H9 (cell line): ENCODE results near the gene PXK. TPM values are rescaled to one million over a fixed set of nuclear protein-coding genes. Genes with fewer than 3 reads are reported as not detected.

ENCODE experiments used
- DNase-seq: peaks from one replicate; pipeline ENCODE4 v3.0.0-alpha.2; 2017
- H2AFZ ChIP-seq: one replicate; pipeline ENCODE4 v1.6.1; 2013; ENCODE audit warnings: mild to moderate bottlenecking, low read length, control low read depth, moderate library complexity
- H2AK5ac ChIP-seq: 2 replicates; pipeline ENCODE4 v1.6.1; 2013; ENCODE audit warnings: low read length, control low read depth, mixed read lengths; ENCODE audit not compliant: insufficient read length
- H2BK120ac ChIP-seq: one replicate; pipeline ENCODE4 v1.6.1; 2013; ENCODE audit warnings: low read depth, mild to moderate bottlenecking, low read length, control low read depth, inconsistent platforms; ENCODE audit not compliant: poor library complexity, severe bottlenecking
- H2BK12ac ChIP-seq: 2 replicates; pipeline ENCODE4 v1.6.1; 2013; ENCODE audit warnings: low read length, control low read depth, mixed read lengths, low read depth; ENCODE audit not compliant: insufficient read length
- H2BK15ac ChIP-seq: 2 replicates; pipeline ENCODE4 v1.6.1; 2013; ENCODE audit warnings: low read depth, low read length, control low read depth
- H2BK20ac ChIP-seq: one replicate; pipeline ENCODE4 v1.6.1; 2013; ENCODE audit warnings: low read depth, mild to moderate bottlenecking, low read length, control low read depth, inconsistent platforms; ENCODE audit not compliant: poor library complexity, severe bottlenecking
- H2BK5ac ChIP-seq: 2 replicates; pipeline ENCODE4 v1.6.1; 2013; ENCODE audit warnings: low read length, control low read depth, mixed read lengths; ENCODE audit not compliant: insufficient read length
- H3K14ac ChIP-seq: 2 replicates; pipeline ENCODE4 v1.6.1; 2013; ENCODE audit warnings: low read length, control low read depth; ENCODE audit not compliant: insufficient read depth
- H3K18ac ChIP-seq: 2 replicates; pipeline ENCODE4 v1.6.1; 2013; ENCODE audit warnings: low read depth, mild to moderate bottlenecking, mixed read lengths, low read length, control low read depth; ENCODE audit not compliant: insufficient read length
- H3K23ac ChIP-seq: 2 replicates; pipeline ENCODE4 v1.6.1; 2013; ENCODE audit warnings: low read length, control low read depth, mixed read lengths, low read depth; ENCODE audit not compliant: insufficient read length
- H3K23me2 ChIP-seq: 2 replicates; pipeline ENCODE4 v1.6.1; 2013; ENCODE audit warnings: low read depth, mild to moderate bottlenecking, mixed read lengths, low read length, control low read depth; ENCODE audit not compliant: insufficient read length, poor library complexity, severe bottlenecking
- H3K27ac ChIP-seq: 2 replicates; pipeline ENCODE4 v1.5.1; 2013; ENCODE audit warnings: low read length, control low read depth, mixed read lengths, low read depth; ENCODE audit not compliant: insufficient read length
- H3K27me3 ChIP-seq: 2 replicates; pipeline ENCODE4 v1.6.1; 2013; ENCODE audit warnings: low read length, control low read depth, inconsistent platforms; ENCODE audit not compliant: insufficient read depth
- H3K4ac ChIP-seq: 2 replicates; pipeline ENCODE4 v1.6.1; 2013; ENCODE audit warnings: low read depth, mild to moderate bottlenecking, control low read depth, inconsistent platforms, low read length, moderate library complexity
- H3K4me1 ChIP-seq: 2 replicates; pipeline ENCODE4 v1.6.1; 2013; ENCODE audit warnings: low read length, control low read depth, inconsistent platforms; ENCODE audit not compliant: insufficient read depth
- H3K4me2 ChIP-seq: 2 replicates; pipeline ENCODE4 v1.6.1; 2013; ENCODE audit warnings: low read length, control low read depth, mixed read lengths; ENCODE audit not compliant: insufficient read length, insufficient read depth
- H3K56ac ChIP-seq: 2 replicates; pipeline ENCODE4 v1.6.1; 2013; ENCODE audit warnings: low read depth, mild to moderate bottlenecking, mixed read lengths, low read length, control low read depth; ENCODE audit not compliant: insufficient read length
- H3K79me1 ChIP-seq: 2 replicates; pipeline ENCODE4 v1.6.1; 2013; ENCODE audit warnings: low read depth, mild to moderate bottlenecking, moderate library complexity, low read length, control low read depth, inconsistent platforms; ENCODE audit not compliant: insufficient read depth, poor library complexity, severe bottlenecking
- H3K79me2 ChIP-seq: 2 replicates; pipeline ENCODE4 v1.6.1; 2013; ENCODE audit warnings: low read length, control low read depth, inconsistent platforms; ENCODE audit not compliant: insufficient read depth
- H3K9ac ChIP-seq: 2 replicates; pipeline ENCODE4 v1.6.1; 2013; ENCODE audit warnings: low read length, control low read depth, mixed read lengths; ENCODE audit not compliant: insufficient read length; ENCODE audit errors: extremely low read depth
- H3K9me3 ChIP-seq: one replicate; pipeline ENCODE4 v1.6.1; 2013; ENCODE audit warnings: low read depth, low read length, inconsistent platforms; ENCODE audit not compliant: control insufficient read depth
- H3T11ph ChIP-seq: one replicate; pipeline ENCODE4 v1.6.1; 2013; ENCODE audit warnings: mild to moderate bottlenecking, low read length, control low read depth, inconsistent platforms
- H4K20me1 ChIP-seq: one replicate; pipeline ENCODE4 v1.6.1; 2013; ENCODE audit not compliant: control insufficient read depth, insufficient read length, insufficient read depth
- H4K5ac ChIP-seq: 2 replicates; pipeline ENCODE4 v1.6.1; 2013; ENCODE audit warnings: low read depth, mild to moderate bottlenecking, mixed read lengths, low read length, control low read depth; ENCODE audit not compliant: insufficient read length
- H4K8ac ChIP-seq: replicated peaks from 2 replicates; pipeline ENCODE4 v1.6.1; 2013; ENCODE audit warnings: low read length, control low read depth, mixed read lengths, low read depth; ENCODE audit not compliant: insufficient read length
- H4K91ac ChIP-seq: 2 replicates; pipeline ENCODE4 v1.6.1; 2013; ENCODE audit warnings: low read depth, mild to moderate bottlenecking, moderate library complexity, mixed read lengths, low read length, control low read depth; ENCODE audit not compliant: insufficient read length
- H3K27ac Mint-ChIP-seq, 3 experiments: 2 replicates in 2 of 3; 3 replicates in 1 of 3; pipeline ENCODE4 v1.8.0; 2020 to 2021; ENCODE audit warnings: mixed read lengths in 3 of 3, mild to moderate bottlenecking in 1 of 3, moderate library complexity in 1 of 3
- H3K27me3 Mint-ChIP-seq: 2 replicates; pipeline ENCODE4 v1.8.0; 2021; ENCODE audit warnings: low read depth, mild to moderate bottlenecking, moderate library complexity, mixed read lengths
- H3K36me3 Mint-ChIP-seq, 3 experiments: 2 replicates in 2 of 3; 3 replicates in 1 of 3; pipeline ENCODE4 v1.8.0; 2020 to 2021; ENCODE audit warnings: low read depth in 3 of 3, mixed read lengths in 3 of 3; ENCODE audit not compliant: insufficient read depth in 1 of 3
- H3K4me1 Mint-ChIP-seq, 2 experiments: 2 replicates each; pipeline ENCODE4 v1.8.0; 2020; ENCODE audit warnings: mixed read lengths in 2 of 2
- H3K4me3 Mint-ChIP-seq, 2 experiments: 2 replicates in 1 of 2; 3 replicates in 1 of 2; pipeline ENCODE4 v1.8.0; 2020 to 2021; ENCODE audit warnings: mild to moderate bottlenecking in 2 of 2, mixed read lengths in 2 of 2, moderate library complexity in 1 of 2
- H3K9me3 Mint-ChIP-seq, 2 experiments: 2 replicates in 1 of 2; 3 replicates in 1 of 2; pipeline ENCODE4 v1.8.0; 2020; ENCODE audit warnings: mild to moderate bottlenecking in 2 of 2, mixed read lengths in 2 of 2, moderate library complexity in 1 of 2
- CTCF ChIP-seq: fragments of 200-600 bp; sonication (generic); conservative IDR thresholded peaks from 3 replicates; pipeline ENCODE4 v1.8.0; 2021; ENCODE audit warnings: antibody characterized with exemption, mild to moderate bottlenecking
- WGBS: extraction: QIAGEN DNeasy Blood & Tissue Kit; methylation state at CpG from one replicate; pipeline ENCODE4 v1.1.7; 2013; ENCODE audit warnings: missing lambda C conversion rate, low lambda C conversion rate, mixed read lengths; ENCODE audit not compliant: insufficient read length; ENCODE audit errors: extremely low coverage; 5-methylcytosine and 5-hydroxymethylcytosine counted together
- total RNA-seq: library from RNA; stranded (reverse); gene quantifications from 2 replicates; pipeline ENCODE4 v1.2.1, GENCODE V29; 2021

Gene PXK
- total RNA-seq, 1 experiment from 2014 or later = 3.3 TPM

GRCh38 chr3:58298190-58298589 lies 34.5 kb upstream of the PXK start:
- no CpG with 5 or more reads among the region's 3 CpGs for WGBS
- H2BK120ac ChIP-seq = no peak overlapping the region

More at GRCh38 chr3:58298190-58298589, 34.5 kb upstream of the PXK start:
- peak overlapping the region in 1 of 3 experiments; percentile 31; a peak in 1 of 7 replicates for H3K27ac Mint-ChIP-seq
- no peak overlapping the region for H4K91ac ChIP-seq
- H4K20me1 ChIP-seq = no peaks in the 10 kb centered on the region
- no peak overlapping the region for H3K18ac ChIP-seq
- no peak overlapping the region for H3K4me3 Mint-ChIP-seq
- no peak overlapping the region for H2BK12ac ChIP-seq
- H2BK15ac ChIP-seq = no peak overlapping the region
- no peaks in the 10 kb centered on the region for H3K27me3 ChIP-seq
- H3K9me3 ChIP-seq = no peaks in the 10 kb centered on the region
- H3K56ac ChIP-seq = no peak overlapping the region
- no peak overlapping the region for H3K4me2 ChIP-seq
- H3K36me3 Mint-ChIP-seq = no peaks in the 10 kb centered on the region; a peak in 1 of 7 replicates
- H2AFZ ChIP-seq = no peak overlapping the region
- no peak overlapping the region for H2BK20ac ChIP-seq
- H3K23me2 ChIP-seq = no peaks in the 10 kb centered on the region
- peaks cover 20% of the 10 kb centered on the region for H3K27me3 Mint-ChIP-seq
- H3K79me2 ChIP-seq = no peaks in the 10 kb centered on the region
- H3K23ac ChIP-seq = no peak overlapping the region
- no peak for TF ChIP-seq CTCF
- H3K4me1 Mint-ChIP-seq = peaks cover 10 to 11% of the 10 kb centered on the region in 2 experiments
- no peak overlapping the region for H2AK5ac ChIP-seq
- no peak overlapping the region for H3T11ph ChIP-seq
- peaks cover 0 to 3% of the 10 kb centered on the region in 2 experiments; a peak in 1 of 5 replicates for H3K9me3 Mint-ChIP-seq
- no peak overlapping the region for H3K4ac ChIP-seq
- H4K8ac ChIP-seq = no peak overlapping the region
- no peaks in the 10 kb centered on the region for H3K79me1 ChIP-seq
- H4K5ac ChIP-seq = no peak overlapping the region
- no peak overlapping the region for H3K27ac ChIP-seq
- DNase-seq = no peak
- no peak overlapping the region for H3K14ac ChIP-seq
- H3K9ac ChIP-seq = no peak overlapping the region
- no peak overlapping the region for H2BK5ac ChIP-seq
- H3K4me1 ChIP-seq = no peaks in the 10 kb centered on the region
